HK-2 (cell line): ENCODE data around the gene PLEKHA5.
"Not testable (repeated sequence)": the region's sequence is repeated elsewhere in the genome, so short reads cannot be mapped to it uniquely, and the experiment has no call there.

ENCODE experiments used
- DNase-seq: peaks from one replicate; pipeline ENCODE4 v3.0.0-alpha.2; 2018; ENCODE audit not compliant: unreplicated experiment

The PLEKHA5 gene

DNA sequence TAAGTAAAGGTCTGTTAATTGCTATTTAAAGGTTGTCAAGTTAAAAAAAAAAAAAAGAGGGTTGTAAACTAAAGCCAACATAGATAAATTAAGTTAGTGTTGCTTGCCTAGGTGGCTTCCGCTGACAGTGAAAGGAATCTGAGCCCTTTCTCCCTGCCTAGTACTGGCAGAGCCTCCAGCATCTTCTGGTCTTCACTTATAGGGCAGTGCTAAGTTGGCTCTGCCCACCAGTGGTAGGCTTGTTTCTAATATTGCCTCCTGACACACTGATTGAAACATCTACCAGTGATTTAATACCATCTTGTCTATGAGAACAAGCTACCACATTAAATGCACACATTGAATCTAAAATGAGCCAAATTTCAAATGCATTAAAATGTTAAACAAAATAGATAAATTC is 39.7 kb downstream of the PLEKHA5 start:
- DNase-seq, result no peak

DNA sequence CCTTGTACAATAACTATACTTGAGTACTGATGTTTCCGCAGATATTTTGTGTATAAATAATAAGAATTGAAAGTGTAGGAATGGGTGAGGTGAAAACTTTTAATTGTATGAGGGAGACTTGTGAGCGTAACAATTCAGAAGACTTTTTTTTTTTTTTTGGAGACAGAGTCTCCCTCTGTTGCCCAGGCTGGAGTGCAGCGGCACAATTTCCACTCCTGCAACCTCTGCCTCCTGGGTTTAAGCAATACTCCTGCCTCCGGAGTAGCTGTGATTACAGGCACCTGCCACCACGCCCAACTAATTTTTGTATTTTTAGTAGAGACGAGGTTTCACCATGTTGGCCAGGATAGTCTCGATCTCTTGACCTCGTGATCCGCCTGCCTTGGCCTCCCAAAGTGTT is 40.8 kb downstream of the PLEKHA5 start:
- not testable (repeated sequence) for DNase-seq

- DNase-seq, result no peak
Measured at GRCh38 chr12:19171731-19172130, 42.2 kb downstream of the PLEKHA5 start.

- no peak for DNase-seq
Measured at GRCh38 chr12:19177754-19178153, 48.2 kb downstream of the PLEKHA5 start.

DNA sequence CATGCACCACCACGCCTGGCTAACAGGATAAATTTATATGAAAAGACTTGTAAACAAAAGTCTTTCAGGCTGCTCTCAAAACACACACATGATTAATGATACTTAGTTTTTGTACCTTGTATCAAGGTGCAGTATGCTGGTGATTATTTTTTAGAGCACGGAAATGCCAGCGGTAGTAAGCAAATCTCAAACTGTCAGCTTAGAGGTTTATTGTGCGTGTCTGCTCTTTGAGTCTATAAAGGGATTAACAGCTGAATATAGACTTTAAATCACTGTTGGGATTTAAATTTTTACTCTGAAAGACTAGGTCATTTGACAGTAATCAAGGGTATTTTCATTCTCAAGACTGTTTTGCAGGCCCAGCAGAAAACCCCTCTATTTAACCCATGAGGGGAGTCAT is 50.5 kb downstream of the PLEKHA5 start:
- DNase-seq, result no peak

- no peak for DNase-seq
Measured at GRCh38 chr12:19181666-19182426, 52.3 kb downstream of the PLEKHA5 start.

- DNase-seq, result no peak
Measured at GRCh38 chr12:19183121-19183838, 53.7 kb downstream of the PLEKHA5 start.

DNA sequence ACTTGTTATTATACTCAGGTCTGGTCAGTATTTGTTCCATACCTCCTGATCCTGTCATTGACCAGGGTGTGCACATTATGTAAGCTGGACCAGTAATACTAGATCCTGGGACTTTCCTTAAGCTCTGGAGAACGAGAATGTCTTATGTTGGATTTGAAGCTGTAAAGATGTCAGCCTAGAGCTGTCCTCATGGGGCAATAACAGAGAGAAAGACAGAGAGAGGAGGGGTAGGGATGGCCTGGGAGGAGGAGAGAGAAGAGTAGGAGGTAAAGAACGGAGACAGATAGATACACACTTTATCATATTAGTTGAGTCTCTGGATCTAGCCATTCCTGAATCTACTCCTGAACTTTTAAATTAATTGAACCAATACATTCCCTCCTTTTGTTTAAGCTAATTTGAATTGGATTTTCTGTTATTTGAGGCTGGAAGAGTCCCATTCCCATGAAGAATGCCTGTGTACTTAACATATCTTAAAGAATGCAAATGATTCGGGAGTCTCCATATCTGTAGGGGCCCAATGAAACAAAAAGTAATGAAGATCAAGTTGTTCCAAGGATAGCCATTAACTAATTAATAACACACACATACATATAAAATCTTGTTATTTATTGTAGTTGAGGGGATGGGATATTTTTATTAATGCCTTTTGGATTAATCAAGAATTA is 55.9 kb downstream of the PLEKHA5 start:
- no peak for DNase-seq

- no peak for DNase-seq
Measured at GRCh38 chr12:19186722-19187661, 57.5 kb downstream of the PLEKHA5 start.

- no peak for DNase-seq
Measured at GRCh38 chr12:19189522-19189921, 60.0 kb downstream of the PLEKHA5 start.

DNA sequence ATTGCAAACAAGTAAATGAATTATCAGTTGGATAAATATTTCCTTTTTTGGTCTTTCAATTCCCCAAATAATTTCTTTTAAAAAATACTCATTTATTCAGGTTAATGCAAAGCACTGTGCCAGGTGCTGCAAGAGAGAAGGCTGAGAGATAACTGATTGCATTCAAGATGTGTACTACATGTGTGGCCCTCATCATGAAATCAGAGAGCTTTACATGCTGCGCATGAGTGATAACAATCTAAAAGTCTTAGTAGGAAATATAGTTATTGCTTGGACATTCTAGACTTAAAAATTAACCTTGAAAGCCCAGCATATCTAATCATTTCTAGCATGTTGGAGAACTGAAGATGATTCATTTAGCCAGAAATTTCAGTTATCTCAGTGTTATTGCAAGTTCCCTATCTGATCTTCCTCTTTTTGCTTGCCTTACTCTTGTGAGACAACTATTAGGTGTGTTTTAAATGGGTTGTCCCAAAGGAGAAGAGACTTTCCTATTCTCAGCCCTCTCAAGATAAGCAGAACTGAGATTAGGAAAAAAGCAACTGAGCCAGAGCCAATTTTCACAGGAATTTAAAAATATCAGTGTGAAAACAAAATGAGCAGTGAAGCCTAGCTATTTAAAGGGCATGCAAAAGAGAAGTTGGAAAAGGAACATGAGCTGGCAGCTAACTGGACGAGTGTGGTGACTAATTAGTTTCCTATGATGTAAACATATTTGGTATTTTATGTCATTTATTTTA is 60.9 kb downstream of the PLEKHA5 start:
- no peak for DNase-seq

GRCh38 chr12:19191089-19191488 is 61.6 kb downstream of the PLEKHA5 start:
- no peak for DNase-seq

DNA sequence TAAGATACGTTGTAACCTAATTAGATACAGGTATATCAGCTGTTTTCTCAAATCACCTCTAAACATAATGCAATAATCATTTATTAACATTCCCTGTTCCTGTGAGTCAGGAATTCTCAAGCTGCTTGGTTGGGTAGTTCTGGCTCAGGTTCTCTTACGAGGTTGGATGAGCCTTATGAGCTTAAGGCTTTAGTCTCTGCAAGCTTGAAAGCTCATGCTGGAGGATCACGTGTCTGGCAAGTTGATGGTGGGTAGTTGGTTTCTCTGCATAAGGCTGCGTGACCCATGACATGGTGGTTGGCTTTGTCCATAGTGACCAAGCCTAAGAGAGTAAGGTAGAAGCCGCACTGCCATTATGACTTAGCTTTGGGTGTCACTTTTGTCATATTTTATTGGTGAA is 62.0 kb downstream of the PLEKHA5 start:
- peak; percentile 32 for DNase-seq

DNA sequence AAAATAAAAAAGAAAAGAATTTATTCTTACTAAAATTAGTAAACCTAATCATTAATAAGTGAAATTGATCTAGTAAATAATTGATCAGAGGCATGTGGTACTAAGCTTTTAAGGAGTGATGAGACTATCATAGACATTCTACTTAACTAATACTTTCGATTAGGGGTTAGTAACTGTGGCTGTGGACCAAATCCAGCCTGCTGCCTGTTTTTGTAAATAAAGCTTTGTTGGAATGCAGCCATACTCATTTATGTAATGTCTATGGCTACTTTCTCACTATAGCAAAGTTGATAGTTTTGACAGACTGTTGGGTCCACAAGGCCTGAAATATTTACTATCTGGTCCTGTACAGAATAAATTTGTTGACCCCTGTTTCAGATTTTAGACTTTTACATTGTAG is 63.2 kb downstream of the PLEKHA5 start:
- no peak for DNase-seq

- DNase-seq, result no peak
Measured at GRCh38 chr12:19194963-19195362, 65.4 kb downstream of the PLEKHA5 start.

DNA sequence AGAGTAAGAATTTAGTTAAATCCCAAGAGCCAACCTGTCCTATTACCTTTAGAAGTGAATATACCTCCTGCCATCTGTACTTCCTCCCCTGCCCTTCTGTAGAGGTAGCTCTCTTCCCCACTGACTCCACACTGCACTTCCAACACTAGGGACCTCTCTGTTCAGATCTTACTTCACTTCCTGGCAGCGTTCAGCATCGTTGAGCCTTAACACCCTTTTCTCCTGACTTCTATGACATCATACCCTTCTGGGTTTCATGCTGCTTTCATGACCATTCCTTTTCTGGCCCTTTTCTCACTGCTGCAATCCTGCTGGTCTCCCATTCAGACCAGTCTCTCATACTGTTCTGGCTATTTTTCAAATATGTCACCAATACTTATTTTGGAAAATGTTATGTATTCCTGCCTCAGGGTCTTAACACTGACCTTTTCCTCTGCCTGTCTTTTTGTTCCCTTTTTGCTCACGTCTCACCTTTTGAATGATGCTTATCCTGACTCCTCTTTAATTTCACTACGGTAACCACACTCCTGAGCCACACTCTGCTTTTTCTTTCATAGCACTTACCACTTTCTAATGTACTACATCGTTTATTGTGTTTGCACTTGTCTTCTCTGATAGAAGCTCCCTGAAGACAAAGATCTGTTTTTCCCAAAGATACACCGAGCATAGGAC is 67.6 kb downstream of the PLEKHA5 start:
- DNase-seq, result no peak

DNA sequence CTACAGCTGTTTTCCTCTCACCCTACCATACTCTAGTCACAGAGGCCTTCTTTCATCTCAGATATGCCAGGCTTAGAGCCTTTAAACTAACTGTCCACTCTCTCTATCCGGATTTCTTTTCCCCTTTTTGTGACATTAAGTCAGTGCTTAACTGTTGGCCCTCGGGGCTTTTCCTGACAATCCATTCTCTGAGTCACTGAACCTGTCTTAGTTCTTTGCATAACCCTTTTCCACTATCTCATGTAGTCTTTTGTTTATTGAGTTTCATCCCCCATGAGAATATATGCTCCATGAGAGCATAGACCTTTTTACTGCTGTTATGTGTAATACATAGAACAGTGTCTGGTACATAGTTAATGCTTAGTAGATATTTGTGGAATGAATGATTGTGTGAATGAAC is 68.7 kb downstream of the PLEKHA5 start:
- DNase-seq, result no peak

- DNase-seq, result no peak
Measured at GRCh38 chr12:19199332-19199731, 69.8 kb downstream of the PLEKHA5 start.

GRCh38 chr12:19200261-19200660 is 70.7 kb downstream of the PLEKHA5 start:
- DNase-seq, result no peak

DNA sequence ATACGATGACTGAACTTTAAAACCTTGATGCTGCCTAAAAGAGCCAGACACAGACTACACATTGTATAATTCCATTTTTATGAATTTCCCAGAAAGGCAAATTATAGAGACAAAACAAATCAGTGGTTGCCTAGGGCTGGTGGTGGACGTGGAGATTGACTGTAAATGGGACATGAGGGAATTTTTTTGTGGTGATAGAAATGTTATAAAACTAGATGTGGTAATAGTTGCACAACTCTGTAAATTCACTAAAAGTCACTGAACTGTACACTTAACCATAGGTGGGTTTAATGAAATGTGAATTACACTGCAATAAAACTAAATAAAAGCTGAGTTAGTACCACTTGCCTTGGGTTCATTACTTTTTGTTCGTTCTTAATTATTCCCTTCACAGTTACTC is 72.1 kb downstream of the PLEKHA5 start:
- no peak for DNase-seq
